SH-SY5Y (cell line): ENCODE data around the gene KCNK2.

Experiments used
- GATA2 ChIP-seq: IDR thresholded peaks from 2 replicates; pipeline ENCODE4 v1.6.1; 2011; ENCODE audit warnings: mild to moderate bottlenecking, low read depth, low read length
- GATA3 ChIP-seq: IDR thresholded peaks from 2 replicates; pipeline ENCODE4 v1.6.1; 2011; ENCODE audit warnings: low read depth, mild to moderate bottlenecking, low read length, moderate library complexity

DNA sequence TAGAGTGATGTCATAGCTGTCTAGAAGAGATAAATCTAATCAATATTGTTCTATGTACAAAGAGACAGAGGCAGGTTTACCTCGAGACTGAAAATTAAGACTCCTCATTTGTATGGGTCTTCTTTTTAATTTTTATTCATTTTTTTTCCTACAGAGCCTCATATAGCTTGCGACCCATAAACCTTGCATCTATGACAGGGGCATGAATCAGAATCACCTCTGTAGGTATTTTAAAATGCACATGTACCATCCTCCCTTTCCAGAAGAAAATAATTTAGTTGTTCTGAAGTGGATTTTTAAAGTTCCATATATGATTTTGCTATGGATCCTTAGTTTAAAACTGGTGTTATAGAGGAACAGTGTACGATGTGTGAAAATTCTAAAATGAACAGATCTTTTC is 64.5 kb downstream of the KCNK2 start:
- TF ChIP-seq GATA2 (no peak), GATA3 (no peak)
